T1000 (cell line): ENCODE measurements around the gene PLD3.

Experiments
- DNase-seq: peaks from one replicate; lab custom pipeline; 2025; ENCODE audit warnings: mixed read lengths; lab: John Stamatoyannopoulos, UW

The PLD3 gene

GRCh38 chr19:40413291-40413845, 64.9 kb downstream of the PLD3 start, which contains the start of gene PRX:
Gene PRX (minus strand): TSS chr19:40413378. CDS start chr19:40407932, 5,446 bp downstream.
- no peak for DNase-seq

- no peak for DNase-seq
Observed at GRCh38 chr19:40414542-40415535, 66.3 kb downstream of the PLD3 start.

DNA sequence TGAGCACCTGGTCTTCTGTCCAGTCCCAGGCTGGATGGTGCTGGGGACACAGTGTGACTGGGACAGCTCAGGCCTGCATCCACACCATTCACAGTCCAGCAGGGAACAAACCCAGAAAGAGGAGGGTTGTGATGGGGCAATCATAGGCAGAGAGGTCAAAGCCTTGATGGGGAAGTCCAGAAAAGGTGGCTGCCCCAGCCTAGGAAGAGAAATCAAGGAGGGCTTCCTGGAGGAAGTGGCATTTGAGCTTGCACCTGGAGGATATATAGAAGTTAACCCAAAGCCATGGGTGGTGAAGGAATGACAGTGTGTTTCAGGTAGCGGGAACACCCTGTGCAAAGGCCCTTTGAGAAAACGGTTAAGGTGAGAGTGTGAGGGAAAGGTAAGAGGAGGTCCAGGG, 67.3 kb downstream of the PLD3 start:
- DNase-seq = no peak

- DNase-seq = no peak
Observed at GRCh38 chr19:40416918-40417642, 68.6 kb downstream of the PLD3 start.

DNA sequence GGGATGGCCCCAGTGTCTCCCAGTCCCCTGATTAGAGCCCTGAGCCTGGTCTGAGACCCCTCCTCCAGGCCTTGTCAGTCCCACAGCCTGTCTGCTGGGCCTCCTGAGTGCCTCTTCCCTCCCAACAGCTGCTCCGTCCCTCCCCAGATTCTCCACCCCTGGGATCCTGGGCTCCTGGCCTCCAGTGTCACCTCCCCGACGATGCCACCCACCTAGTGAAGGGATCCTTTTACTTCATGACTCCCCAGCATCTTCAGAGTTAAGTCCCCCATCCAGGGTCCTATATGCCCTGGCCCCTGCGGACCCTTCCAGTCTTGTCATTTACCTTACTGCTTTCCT, 69.1 kb downstream of the PLD3 start:
- DNase-seq = no peak

DNA sequence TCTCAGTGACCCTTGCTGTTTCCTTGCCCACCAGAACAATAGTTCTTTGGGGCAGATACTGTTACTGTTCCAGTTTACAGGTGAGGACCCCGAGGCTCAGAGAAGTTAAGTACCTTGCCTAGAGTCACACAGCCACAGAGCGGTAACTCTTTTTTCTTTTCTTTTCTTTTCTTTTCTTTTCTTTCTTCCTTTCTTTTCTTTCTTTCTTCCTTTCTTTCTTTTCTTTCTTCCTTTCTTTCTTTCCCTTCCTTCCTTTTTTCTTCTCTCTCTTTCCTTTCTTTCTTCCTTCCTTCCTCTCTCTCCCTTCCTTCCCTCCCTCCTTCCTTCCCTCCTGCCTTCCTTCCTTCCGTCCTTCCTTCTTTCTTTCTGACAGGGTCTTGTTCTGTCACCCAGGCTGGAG, 69.5 kb downstream of the PLD3 start:
- DNase-seq = no peak

- no peak for DNase-seq
Observed at GRCh38 chr19:40419066-40419612, 70.6 kb downstream of the PLD3 start.

GRCh38 chr19:40419780-40420179, 71.3 kb downstream of the PLD3 start:
- no peak for DNase-seq

DNA sequence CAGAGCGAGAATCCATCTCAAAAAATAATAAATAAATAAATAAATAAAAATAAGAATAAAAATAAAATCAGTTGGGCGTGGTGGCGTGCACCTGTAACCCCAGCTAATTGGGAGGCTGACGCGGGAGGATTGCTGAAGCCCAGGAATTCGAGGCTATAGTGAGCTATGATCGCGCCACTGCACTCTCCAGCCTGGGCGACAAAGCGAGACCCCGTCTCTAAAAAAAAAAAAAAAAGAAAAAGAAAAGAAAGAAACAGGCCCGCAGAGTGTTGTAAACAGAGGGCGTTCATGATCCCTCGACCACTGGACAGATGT, 71.9 kb downstream of the PLD3 start:
- DNase-seq = no peak

GRCh38 chr19:40420766-40421765, 72.6 kb downstream of the PLD3 start:
- peak; percentile 88 for DNase-seq

GRCh38 chr19:40421993-40422747, 73.7 kb downstream of the PLD3 start:
- DNase-seq = no peak

DNA sequence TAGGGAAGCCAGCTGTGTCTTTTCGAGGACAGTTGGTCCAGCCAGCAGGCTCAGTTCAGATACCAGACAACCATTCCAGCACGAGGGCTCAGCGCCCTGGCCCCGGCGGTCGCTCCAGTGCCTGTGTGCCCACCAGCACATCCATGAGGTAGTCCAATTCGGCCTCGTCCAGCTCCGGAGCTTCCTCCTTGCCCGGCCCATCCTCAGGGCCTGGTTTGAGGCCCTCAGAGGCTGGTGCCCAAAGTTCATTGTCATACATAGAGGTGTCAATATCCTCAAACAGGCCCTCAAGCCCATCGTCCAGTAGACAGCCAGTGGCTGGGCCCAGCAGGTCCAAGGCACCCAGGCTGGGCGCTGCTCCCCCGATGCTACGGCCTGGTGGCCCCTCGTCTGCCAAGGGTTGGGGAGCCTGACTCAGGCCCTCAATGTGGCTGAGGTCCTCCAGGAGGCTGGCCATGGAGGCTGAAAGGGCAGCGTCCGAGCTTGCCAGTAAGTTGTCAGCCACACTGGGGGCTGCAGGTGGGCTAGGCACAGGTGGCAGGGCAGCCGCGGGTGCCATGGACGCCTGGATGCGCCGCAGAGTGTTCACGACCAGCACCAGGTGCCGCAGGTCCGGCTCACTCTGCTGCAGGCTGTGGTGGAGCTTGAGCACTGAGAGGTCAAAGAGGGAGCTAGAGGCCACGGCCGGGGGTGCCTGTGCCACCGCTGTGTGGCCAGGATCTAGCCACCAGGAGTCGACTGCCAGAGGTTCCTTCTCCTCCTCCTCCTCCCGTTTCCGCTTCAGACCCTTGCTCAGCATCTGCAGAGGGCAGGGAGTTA, 74.5 kb downstream of the PLD3 start:
- DNase-seq = no peak

DNA sequence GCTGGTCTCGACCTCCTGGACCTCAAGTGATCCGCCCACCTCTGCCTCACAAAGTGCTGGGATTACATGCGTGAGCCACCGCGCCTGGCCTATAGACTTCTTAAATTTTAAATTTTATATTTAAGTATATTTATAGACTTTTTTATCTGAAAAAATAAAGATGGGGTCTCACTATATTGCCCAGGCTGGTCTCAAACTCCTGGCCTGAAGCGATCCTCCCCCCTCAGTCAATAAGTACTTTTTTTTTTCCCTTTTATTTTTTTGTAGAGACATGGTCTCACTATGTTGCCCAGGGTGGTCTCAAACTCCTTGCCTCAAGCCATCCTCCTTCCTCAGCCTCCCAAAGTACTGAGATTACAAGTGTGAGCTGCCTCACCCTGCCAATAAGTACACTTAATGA, 75.4 kb downstream of the PLD3 start:
- no peak for DNase-seq

DNA sequence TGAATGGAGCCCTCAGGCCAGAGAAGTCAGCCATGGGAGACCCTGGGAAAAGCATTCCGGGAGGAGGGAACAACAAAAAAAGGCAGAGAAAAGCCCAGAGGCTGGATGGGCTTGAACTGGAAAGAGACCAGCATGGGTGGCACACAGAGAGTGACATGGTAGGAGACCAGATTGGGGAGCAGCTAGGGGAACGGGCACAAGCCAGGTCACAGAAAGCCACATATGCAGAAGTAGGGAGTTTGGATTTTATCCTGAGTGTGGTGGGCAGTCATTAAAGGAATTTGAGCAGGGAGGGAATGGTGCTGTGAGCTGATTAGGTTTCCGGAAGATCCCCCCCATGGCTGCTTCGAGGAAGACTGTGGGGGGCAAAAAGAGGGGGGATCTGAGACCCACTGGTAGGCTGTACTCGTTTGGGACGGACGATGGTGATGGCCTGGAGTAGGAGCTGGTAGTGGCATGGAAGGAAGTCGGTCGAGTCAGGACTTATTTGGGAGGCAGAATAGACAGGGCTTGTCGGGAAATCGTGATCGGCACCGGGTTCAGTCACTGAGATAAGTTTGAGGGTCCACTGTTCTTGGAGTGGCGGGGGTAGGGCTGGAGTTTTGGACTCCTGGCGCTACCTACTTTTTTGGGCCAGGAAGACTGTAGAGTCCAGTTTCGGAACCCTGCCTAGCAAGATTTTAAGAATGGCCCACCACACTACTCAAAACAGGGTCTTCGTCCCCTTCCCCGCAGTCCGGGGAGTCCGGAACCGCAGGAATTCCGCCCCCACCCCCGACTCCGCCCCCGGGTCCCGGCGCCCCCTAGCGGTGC, 76.3 kb downstream of the PLD3 start:
- DNase-seq = no peak

DNA sequence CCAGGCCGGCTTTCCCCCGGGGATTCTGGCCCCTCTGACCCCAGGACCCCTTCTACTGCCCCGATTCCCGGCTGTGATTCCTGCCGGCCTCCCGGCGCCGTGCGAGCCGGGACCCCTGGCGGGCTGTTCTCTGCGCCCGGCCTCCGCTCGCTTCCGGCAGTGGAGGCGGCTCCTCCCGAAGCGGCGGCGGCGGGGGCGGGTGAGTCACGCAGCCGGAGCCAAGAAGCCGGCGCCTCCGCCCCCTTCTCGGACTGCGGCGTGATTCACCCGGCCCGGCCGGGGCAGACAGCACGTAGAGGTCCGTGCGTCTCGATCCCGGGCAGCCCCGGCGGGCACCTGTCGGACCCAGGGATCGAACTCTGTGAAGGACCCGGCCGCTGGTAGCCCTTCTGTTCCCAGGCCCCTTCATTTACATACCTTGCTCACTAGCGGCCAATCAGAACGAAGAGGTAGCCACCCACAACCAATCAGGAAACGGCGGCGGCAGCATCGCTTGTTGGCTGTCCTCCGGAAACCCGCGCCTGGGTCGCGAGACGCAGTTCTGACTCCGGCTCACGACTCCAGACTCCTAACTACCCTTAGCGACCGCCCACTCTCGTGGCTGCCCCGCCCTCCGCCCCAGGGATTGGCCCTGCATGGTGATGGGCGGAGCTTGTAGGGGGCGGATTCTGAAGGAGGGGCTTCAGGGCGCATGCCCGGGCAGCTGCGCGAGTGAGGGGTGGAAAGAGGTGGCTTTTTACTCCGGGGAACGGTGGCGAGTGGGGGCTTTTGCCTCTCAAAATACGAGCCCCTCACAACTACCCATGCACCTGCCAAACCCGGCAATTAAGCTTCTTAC, 77.2 kb downstream of the PLD3 start, which contains the start of gene SERTAD1:
Gene SERTAD1, minus strand, starts transcription at position 543 of the 838 bp plus-strand sequence. CDS start 2,446 bp downstream, outside the sequence.
- DNase-seq = peak; percentile 97
